ENCODE data around the gene PLPP4.

The PLPP4 gene

GRCh38 chr10:120422457-120422856 is 34.6 kb upstream of the PLPP4 start:
- DNase-seq (ENCODE audit: low read depth): peak; percentile 72
- TF ChIP-seq CTCF (IDR thresholded peaks at IDR 0.05; ENCODE audit: low read length, missing control alignments): no peak
- H3K4me3 ChIP-seq (replicated peaks; ENCODE audit: low read depth, low read length): no peak overlapping the region

- H3K4me3 ChIP-seq (replicated peaks; ENCODE audit: low read depth, low read length): no peak overlapping the region
- peak; percentile 65 for DNase-seq (ENCODE audit: low read depth)
- peak; percentile 95 for TF ChIP-seq CTCF (IDR thresholded peaks at IDR 0.05; ENCODE audit: low read length, missing control alignments)
These were observed 33.4 kb upstream of the PLPP4 start for GRCh38 chr10:120423431-120424197.

GRCh38 chr10:120424198-120424464 is 32.9 kb upstream of the PLPP4 start:
- no peak for DNase-seq (ENCODE audit: low read depth)
- no peak overlapping the region for H3K4me3 ChIP-seq (replicated peaks; ENCODE audit: low read depth, low read length)
- no peak for TF ChIP-seq CTCF (IDR thresholded peaks at IDR 0.05; ENCODE audit: low read length, missing control alignments)

DNA sequence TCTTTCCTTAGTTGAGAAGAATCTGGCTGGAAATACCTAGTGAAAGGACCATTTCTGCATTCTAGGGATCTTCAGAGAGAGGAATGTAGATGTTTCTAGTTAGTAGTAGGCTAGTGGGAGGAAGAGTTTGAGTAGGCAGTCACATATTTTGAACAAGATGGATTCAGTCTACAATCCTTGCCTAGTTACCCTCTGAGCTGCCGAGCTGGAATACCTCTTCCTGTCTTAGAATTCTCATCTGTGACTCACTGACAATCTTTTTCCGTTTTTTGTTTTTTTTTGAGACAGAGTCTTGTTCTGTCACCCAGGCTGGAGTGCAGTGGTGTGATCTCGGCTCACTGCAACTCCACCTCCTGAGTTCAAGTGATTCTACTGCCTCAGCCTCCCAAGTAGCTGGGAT is 30.7 kb upstream of the PLPP4 start:
- TF ChIP-seq CTCF (IDR thresholded peaks at IDR 0.05; ENCODE audit: low read length, missing control alignments): no peak
- peak; percentile 49 for DNase-seq (ENCODE audit: low read depth)
- H3K4me3 ChIP-seq (replicated peaks; ENCODE audit: low read depth, low read length): no peak overlapping the region

GRCh38 chr10:120428754-120429153 is 28.3 kb upstream of the PLPP4 start:
- no peak for TF ChIP-seq CTCF (IDR thresholded peaks at IDR 0.05; ENCODE audit: low read length, missing control alignments)
- no peak for DNase-seq (ENCODE audit: low read depth)
- H3K4me3 ChIP-seq (replicated peaks; ENCODE audit: low read depth, low read length): no peak overlapping the region

DNA sequence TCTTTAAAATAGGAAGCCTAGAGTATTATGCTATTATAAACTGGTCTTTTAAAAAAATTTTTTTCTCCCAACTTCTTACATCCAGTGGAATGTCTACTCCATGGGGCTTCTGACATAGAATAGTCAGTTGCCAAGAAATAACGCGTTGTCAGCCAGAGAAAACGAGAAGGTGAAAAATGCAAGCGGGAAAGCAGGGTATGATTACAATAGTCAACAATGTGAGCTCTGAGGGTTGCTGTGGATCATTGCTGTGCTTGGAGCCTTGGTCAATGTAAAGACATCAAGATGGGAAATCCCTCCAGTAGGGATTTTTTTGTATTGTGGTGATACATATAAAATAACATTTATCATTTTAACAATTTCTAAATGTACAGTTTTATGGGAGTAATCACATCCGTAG is 27.6 kb upstream of the PLPP4 start:
- no peak overlapping the region for H3K4me3 ChIP-seq (replicated peaks; ENCODE audit: low read depth, low read length)
- DNase-seq (ENCODE audit: low read depth): no peak
- no peak for TF ChIP-seq CTCF (IDR thresholded peaks at IDR 0.05; ENCODE audit: low read length, missing control alignments)

DNA sequence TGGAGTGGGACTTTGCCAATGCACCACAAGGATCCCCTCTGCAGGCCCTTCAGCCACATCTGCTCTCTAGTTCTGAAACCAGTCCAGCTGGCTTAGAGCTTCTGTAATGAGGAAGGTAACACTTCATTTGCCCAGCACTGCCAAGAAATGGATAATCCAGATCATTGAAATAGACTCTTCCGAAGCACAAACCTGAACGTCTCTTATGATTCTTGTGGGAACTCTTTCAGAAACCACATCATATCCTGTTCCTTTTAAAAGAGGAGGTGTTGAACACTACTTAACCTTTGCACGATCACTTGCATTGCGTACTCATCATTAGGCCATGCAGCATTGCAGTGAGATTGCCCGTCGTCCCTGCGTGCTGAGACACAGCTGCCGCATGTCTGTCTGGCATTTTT is 25.8 kb upstream of the PLPP4 start:
- TF ChIP-seq CTCF (IDR thresholded peaks at IDR 0.05; ENCODE audit: low read length, missing control alignments): no peak
- no peak overlapping the region for H3K4me3 ChIP-seq (replicated peaks; ENCODE audit: low read depth, low read length)
- DNase-seq (ENCODE audit: low read depth): no peak
